ENCODE data around the gene CHAF1B.

The CHAF1B gene

DNA sequence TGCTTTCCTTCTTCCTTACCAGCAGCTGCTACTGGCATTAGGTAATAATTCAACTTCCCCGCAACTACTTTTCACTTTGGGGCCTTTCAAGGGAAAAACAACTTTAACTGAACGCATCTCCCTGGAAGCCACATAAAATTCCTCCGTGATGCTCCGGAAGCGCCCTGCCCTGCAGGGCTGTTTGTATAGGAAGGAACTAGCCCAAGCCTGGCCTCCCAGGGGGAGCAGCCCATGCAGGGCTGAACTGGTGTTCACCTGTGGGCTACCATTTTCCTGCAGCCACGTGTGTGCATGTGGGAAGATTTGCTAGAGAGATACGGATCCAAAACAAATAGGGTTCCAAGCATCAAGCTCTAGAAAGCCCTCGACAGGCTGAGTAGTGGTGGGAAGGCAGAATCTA, 80.3 kb downstream of the CHAF1B start:
- DNase-seq = no peak

DNA sequence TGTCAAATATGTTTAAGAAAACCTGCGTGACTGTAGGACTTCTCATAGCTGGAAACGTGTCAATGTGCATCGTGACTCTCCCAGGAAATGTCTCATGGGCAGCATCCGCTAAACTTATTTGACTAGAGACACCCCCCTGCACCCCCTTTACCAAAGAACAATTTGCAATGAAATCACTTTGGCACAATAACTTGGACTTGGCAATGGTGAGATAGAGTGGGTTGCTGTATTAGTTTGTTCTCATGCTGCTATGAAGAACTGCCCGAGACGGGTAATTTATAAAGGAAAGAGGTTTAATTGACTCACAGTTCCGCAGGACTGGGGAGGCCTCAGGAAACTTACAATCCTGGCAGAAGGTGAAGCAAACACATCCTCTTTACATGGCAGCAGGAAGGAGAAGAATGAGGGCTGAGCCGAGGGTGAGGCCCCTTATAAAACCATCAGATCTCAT, 80.9 kb downstream of the CHAF1B start:
- DNase-seq = no peak

Measured in activated CD4-positive, alpha-beta T cell treated with anti-CD3 and anti-CD28 coated beads, Interleukin-2, Interleukin-6, amounts not matched to agents 100 ng/mL and 50 ng/mL, durations not matched to agents 16 hours and 8 hours (primary cell).